ENCODE measurements around the gene CATSPERE.

DNA sequence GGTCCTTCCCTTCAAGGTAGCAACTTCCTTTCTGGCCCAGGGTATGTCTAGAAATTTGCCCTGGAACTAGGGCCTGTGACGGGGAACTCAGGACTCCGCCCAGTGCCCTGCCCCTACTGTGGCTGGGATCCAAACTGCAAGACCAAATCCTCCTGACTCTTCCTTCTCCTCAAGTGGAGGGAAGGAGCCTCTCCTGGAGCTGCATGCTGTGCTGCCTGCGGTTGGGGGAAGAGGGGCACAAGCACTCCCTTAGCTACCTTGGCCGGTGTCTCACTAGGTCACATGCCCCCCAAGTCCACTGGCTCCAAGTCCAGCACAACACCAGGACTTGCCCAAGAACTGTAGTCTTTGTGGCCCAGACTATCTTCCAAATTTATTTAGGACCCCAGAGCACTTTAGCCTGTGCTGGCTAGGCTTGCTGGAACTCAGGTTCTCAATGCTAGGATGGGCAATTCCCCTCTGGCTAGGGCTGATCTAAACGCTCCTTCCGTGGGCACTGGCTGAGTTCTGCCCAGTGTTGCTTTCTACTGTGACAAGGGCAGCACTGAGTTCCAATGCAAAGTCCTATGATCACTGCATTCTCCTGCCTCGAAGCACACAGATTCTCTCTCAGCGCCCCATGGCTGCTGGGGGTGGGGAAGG is 21.6 kb upstream of the CATSPERE start:
- TF ChIP-seq, protein P1, sequence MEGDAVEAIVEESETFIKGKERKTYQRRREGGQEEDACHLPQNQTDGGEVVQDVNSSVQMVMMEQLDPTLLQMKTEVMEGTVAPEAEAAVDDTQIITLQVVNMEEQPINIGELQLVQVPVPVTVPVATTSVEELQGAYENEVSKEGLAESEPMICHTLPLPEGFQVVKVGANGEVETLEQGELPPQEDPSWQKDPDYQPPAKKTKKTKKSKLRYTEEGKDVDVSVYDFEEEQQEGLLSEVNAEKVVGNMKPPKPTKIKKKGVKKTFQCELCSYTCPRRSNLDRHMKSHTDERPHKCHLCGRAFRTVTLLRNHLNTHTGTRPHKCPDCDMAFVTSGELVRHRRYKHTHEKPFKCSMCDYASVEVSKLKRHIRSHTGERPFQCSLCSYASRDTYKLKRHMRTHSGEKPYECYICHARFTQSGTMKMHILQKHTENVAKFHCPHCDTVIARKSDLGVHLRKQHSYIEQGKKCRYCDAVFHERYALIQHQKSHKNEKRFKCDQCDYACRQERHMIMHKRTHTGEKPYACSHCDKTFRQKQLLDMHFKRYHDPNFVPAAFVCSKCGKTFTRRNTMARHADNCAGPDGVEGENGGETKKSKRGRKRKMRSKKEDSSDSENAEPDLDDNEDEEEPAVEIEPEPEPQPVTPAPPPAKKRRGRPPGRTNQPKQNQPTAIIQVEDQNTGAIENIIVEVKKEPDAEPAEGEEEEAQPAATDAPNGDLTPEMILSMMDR (IDR thresholded peaks at IDR 0.05), result no peak
- TF ChIP-seq EZH2 (IDR thresholded peaks at IDR 0.05), result no peak

All from neural progenitor cell (in vitro differentiated cells).